Measurements from ENCODE around the gene CUBN. TPM values are rescaled to one million over a fixed set of nuclear protein-coding genes. Genes with fewer than 3 reads are reported as not detected.
"Not testable (repeated sequence)": the region's sequence is repeated elsewhere in the genome, so short reads cannot be mapped to it uniquely, and the experiment has no call there.

Gene CUBN
- total and polyA plus RNA-seq, 10 of the 15 experiments (the other 5 are each of a cell fraction or from before 2014, with no cell fraction given), result under 0.01 to 0.14 (median 0.02) TPM; not detected in 6

DNA sequence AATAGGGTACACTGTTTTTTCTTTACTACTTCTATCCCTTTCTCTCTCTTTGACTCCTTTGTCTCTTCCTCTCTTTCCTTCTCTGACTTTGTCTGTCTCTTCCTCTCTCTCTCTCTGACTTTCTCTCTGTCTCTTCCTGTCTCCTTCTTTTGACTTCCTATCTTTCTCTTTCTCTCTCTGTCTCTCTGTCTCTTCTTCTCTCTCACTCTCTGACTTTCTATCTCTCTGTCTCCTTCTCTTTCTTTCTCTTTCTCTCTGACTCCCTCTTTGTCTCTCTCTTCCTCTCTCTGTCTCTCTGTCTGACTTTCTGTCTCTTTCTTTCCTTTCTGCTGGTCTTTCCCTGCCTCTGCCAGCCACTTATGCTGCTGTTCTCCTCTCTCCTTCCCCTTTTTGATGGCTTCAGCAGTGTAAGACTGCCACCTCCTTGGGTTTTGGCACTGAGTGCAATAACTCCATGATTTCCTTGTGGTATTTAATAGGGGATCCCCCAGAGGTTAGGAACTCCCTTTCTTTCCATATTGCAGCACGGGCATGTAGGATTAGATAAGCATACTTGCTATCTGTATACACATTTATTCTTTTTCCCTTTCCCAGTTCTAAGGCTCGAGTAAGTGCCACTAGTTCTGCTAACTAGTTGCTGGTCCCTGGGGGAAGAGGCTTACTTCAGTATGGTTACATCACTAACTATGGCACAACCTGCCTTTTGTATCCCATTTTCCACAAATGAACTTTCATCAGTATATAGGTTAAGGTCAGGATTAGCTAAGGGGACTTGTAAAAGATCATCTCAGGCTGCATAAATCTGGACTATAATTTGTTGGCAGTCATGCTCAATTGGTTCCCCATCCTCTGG, 116.3 kb downstream of the CUBN start:
- CTCF ChIA-PET; RAD21 ChIA-PET (ENCODE audit: unreplicated experiment): not testable (repeated sequence)
- 0% methylated on average over 2 of the region's 2 CpGs for WGBS (ENCODE audit: insufficient coverage, insufficient replicate concordance, low lambda C conversion rate, missing lambda C conversion rate)

DNA sequence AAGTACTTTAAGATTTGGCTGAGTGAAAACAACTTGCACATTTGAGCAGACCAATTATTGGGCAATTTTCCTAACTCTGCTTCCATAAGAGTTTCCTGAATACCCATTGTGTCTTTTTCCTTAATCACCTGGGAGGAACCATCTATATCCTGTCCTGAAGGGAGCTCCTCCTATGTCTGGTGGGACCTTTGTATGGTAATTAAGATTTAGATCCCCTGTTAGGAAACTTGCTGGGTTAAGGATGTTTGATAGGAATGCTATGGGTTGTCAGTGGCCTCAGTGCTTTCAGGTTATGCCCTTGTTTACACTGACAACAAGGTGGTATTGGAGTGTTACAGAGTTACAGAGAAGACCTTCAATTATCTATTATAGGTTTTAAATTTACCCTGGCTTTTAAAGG, 116.9 kb downstream of the CUBN start:
- DNase-seq (ENCODE audit: low read depth, low spot score); CTCF ChIA-PET; H3K9me3 ChIP-seq (replicated peaks; ENCODE audit: control insufficient read depth, insufficient read depth, low read length); BruUV-seq (replicated peaks); RAD21 ChIA-PET (ENCODE audit: unreplicated experiment); ATAC-seq; SMC1A ChIA-PET (ENCODE audit: uncharacterized antibody, unreplicated experiment); H3K9ac ChIP-seq (ENCODE audit: control insufficient read depth, insufficient read depth, low read length); H3K4me2 ChIP-seq (ENCODE audit: control insufficient read depth, insufficient read depth); H3K36me3 ChIP-seq (ENCODE audit: control insufficient read depth in 2 of 2, insufficient read depth in 2 of 2, low read length in 1 of 2); H3K27ac ChIP-seq (ENCODE audit: control insufficient read depth, insufficient read depth); FAIRE-seq; H3K4me3 ChIP-seq; H3K79me2 ChIP-seq (ENCODE audit: control insufficient read depth, insufficient read depth, low read length); H3K4me1 ChIP-seq (ENCODE audit: control insufficient read depth, insufficient read depth, low read length); intact Hi-C loops (cut with micrococcal nuclease; ENCODE audit: unreplicated experiment); in situ Hi-C loops (cut with MboI); H4K20me1 ChIP-seq (ENCODE audit: control insufficient read depth, insufficient read depth); H3K27me3 ChIP-seq (replicated peaks in 1 of 2; ENCODE audit: control insufficient read depth in 2 of 2, insufficient read depth in 2 of 2, low read length in 1 of 2); POLR2A ChIA-PET; H2AFZ ChIP-seq (ENCODE audit: control insufficient read depth, low read depth, low read length): not testable (repeated sequence)

More for the DNA sequence above, 116.3 kb downstream of the CUBN start:
- H3K36me3 ChIP-seq (ENCODE audit: control insufficient read depth in 2 of 2, insufficient read depth in 2 of 2, low read length in 1 of 2); BruUV-seq (replicated peaks); in situ Hi-C loops (cut with MboI); H3K79me2 ChIP-seq (ENCODE audit: control insufficient read depth, insufficient read depth, low read length); H3K4me2 ChIP-seq (ENCODE audit: control insufficient read depth, insufficient read depth); FAIRE-seq; H3K9me3 ChIP-seq (replicated peaks; ENCODE audit: control insufficient read depth, insufficient read depth, low read length); POLR2A ChIA-PET; H2AFZ ChIP-seq (ENCODE audit: control insufficient read depth, low read depth, low read length); H3K4me3 ChIP-seq; intact Hi-C loops (cut with micrococcal nuclease; ENCODE audit: unreplicated experiment); H4K20me1 ChIP-seq (ENCODE audit: control insufficient read depth, insufficient read depth); H3K27ac ChIP-seq (ENCODE audit: control insufficient read depth, insufficient read depth); H3K27me3 ChIP-seq (replicated peaks in 1 of 2; ENCODE audit: control insufficient read depth in 2 of 2, insufficient read depth in 2 of 2, low read length in 1 of 2); DNase-seq (ENCODE audit: low read depth, low spot score); ATAC-seq; SMC1A ChIA-PET (ENCODE audit: uncharacterized antibody, unreplicated experiment); H3K4me1 ChIP-seq (ENCODE audit: control insufficient read depth, insufficient read depth, low read length); H3K9ac ChIP-seq (ENCODE audit: control insufficient read depth, insufficient read depth, low read length): not testable (repeated sequence)

Measured in GM12878 (cell line).